ENCODE measurements around the gene SLC35E2B. TPM values are rescaled to one million over a fixed set of nuclear protein-coding genes. Genes with fewer than 3 reads are reported as not detected.
A peak's percentile ranks its signal among the peaks of the same experiment; 100 is the strongest.
"Not testable (repeated sequence)": the region's sequence is repeated elsewhere in the genome, so short reads cannot be mapped to it uniquely, and the experiment has no call there.

The SLC35E2B gene
- total RNA-seq, 1 experiment from 2014 or later = 20.1 TPM

DNA sequence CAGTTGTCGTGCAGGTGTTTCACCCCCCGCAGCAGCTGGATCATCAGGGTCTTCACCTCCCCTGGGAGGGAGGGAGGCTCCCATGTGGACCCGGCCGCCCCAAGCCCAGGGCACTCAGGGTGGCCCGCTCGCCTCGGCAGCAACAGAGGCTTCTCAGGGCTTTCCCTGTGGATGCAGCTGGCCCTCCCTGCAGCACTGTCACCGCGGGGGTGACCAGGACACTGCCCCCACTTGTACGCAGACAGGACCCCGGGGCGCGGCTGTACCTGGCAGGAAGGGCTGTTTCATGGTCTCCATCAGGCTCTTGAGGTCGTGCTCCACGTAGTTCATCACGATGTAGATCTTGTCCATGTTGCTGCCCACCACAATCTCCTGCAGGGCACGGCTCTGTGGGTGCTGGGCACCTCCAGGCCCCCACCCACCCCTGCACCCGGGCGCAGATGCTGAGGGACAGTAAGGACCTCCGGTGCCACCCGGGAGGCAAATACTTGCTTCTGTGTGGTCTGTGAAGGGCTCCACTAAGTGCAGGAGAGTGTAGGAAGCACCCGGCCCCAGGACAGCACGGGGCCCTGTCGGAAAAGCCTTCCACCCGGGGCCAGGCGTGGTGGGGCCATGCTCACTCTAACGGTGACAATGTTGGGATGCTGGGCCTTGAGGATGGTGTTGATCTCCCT is 11.8 kb upstream of the SLC35E2B start:
- not testable (repeated sequence) for DNase-seq (ENCODE audit: extremely low read depth, low read depth)

DNA sequence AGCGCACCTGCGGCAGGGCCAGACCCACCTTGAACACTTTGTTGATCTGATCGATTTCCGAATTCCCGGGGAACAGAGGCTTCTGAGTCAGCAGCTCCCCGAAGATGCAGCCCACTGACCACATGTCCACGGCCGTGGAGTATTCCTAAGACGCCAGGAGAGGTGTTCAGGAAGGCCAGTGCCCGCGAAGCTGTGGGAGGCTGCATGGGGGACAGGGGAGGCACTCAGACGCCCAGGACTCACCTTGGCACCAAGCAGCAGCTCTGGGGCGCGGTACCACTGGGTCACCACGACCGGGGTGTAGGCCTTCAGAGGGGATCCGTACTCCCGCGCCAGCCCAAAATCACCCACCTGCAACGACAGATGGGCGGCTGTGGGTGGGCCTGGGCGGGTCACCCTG is 11.2 kb upstream of the SLC35E2B start:
- no peak for DNase-seq (ENCODE audit: extremely low read depth, low read depth)

DNA sequence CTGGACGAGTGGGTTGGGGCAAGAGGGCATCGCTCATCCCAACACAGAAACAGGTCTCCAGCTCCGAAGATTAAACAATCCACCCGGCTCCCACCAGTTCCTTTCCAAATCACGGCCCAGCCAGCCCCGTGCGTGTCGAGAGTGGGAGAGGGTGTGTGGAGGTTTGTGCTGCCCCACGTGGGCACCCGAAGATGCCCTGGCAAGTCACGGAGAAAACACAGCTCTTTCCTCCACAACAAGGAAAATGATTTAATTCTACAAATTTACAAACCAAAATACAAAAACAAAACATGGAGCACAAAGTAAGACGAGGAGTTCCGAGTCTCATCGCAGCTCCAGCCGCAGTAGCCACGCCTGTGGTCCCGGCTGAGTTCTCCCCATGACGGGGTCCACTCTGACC is 9.9 kb upstream of the SLC35E2B start:
- DNase-seq (ENCODE audit: extremely low read depth, low read depth) = not testable (repeated sequence)

DNA sequence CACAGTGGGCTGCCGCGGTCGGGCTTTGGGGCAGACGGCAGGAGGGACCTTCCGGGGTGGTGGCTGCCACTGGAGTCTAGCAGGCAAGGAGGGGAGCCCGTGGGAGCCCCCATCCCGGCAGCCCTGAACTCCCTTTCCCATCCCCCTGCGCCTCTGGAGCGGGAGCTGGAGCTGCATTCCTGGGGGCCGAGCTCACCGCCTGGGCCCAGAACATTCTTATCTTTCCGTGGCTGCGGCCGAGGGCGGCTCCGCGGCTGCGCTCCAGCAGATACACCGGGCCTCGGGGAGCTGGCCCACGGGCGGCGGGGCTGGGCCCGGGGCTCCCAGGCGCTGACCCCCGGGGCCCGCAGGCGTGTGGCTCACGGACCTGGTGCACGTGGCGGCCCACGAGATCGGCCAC is 8.0 kb upstream of the SLC35E2B start:
- DNase-seq (ENCODE audit: extremely low read depth, low read depth) = not testable (repeated sequence)

DNA sequence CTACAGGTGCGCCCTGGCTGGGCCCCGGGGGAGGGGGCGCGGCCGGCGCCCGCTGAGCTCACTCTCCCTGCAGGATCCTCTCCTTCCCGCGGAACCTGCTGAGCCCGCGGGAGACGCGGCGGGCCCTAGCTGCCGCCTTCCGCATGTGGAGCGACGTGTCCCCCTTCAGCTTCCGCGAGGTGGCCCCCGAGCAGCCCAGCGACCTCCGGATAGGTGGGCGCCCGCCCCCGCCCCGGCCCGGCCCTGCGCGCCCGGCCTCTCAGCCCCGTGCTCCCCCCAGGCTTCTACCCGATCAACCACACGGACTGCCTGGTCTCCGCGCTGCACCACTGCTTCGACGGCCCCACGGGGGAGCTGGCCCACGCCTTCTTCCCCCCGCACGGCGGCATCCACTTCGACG is 7.5 kb upstream of the SLC35E2B start:
- not testable (repeated sequence) for DNase-seq (ENCODE audit: extremely low read depth, low read depth)

DNA sequence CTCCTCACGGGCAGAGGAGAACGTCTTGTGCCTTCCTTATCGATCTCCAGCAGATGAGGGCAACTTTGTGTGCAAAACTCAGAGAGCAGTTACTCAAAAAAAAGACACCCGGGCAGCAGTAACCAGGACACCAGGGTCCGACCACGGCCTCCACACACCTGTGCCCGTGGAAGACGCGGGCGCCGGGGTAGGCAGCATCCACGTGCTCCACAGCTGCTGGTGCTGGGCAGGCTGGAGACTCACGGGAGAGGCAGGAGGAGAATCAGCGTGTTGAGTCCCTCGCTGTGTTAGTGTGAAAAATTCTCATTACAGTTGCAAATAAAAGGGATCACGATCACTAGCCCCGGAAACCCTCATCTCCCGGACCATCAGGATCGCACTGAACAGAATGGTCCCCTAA is 6.5 kb upstream of the SLC35E2B start:
- not testable (repeated sequence) for DNase-seq (ENCODE audit: extremely low read depth, low read depth)

DNA sequence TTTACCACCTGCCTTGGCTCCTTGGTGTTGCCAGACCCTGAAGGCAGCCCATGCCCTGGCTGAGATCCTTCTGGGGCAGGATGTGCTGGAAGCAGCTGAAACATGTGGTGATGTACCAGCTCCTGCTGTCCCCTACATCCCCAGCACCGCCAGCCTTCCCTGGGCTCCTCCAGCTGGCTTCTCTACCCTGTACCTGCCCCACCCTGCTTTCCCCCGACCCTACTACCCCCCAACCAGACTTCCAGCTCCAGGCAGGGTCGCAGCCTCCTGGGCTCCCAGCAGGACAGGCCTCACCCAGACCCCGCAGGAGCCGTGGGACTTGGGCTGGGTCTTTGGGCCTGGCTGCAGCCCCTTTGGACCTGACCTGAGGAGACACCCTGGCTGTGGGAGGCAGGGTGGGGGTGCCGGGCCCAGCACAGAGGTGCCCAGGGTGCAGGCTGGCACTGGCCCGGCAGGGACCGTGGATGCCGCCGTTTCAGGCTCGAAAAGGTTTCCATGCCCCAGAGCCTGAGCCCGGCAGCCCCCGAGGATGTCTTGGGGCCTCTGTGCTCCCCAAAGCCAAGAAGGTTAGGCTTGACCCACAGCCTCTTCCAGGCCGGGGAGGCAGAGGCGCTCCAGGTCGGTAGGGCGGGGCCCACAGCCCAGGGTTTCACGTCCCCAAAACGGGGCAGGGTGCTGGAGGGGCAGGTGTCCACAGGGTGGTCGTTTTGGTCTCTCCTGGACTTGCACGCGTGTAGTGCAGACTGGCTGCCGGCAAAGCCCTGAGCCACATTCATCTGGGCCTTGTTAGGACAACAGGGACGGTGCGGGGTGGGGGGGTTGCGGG is 5.0 kb upstream of the SLC35E2B start:
- not testable (repeated sequence) for DNase-seq (ENCODE audit: extremely low read depth, low read depth)

DNA sequence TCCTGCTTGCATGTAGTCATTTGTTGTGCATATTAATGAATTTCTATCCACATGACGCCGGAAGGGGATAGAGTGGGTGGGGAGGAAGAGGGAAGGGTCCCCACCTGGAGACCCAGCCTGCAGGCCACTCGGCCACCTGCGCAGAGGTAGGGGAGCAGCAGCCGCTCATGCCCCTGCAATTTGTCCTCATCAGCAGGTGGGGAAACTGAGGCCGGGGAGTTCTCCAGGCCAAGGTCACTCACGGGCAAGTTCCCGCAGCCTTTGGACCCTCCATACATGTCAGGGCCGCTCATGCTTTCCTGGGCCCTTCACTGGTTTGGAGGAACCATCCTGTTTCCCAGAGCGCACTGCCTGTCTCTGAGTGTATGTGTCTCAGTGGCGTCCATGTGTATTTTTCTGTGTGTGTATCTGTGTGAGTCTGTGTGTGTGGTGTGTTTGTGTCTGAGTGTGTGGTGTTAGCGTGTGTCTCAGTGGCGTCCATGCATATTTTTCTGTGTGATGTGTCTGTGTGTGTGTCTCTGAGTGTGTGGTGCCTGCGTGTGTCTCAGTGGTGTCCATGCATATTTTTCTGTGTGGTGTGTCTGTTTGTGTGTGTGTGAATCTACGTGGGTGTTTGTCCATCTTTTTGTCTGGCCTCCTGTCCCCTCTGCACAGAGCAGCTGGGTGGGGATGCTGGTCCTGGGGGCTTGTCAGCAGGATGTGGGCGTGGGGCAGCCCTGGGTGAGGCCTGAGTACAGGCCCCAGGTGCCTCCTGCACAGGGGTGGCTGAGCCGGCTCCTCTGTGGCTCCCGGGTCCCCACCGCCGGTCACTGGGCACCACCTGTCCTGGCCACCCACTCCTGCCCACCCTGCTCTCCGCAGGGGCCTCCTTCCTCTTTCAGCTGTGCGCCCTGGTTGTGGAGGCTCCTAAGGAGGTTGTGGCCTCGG is 4.1 kb upstream of the SLC35E2B start:
- not testable (repeated sequence) for DNase-seq (ENCODE audit: extremely low read depth, low read depth)

DNA sequence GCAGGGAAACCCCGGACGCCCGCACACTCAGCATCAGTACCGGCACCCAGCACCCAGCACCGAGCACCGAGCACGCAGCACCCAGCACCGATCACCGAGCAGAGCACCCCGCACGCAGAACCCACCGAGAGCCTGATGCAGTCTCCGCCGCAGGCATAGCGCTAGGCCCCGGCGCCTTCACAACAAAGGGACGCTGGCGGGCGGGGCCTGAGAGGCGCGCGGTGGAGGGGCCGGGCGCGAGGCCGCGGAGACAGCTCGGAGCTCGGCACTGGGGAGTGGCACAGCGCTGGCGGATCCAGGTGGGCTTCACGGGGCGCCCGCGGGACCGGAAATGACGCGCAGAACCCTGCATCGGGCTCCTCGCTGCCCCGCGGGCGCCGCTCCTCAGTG is 276 bp downstream of the SLC35E2B start:
- DNase-seq (ENCODE audit: extremely low read depth, low read depth) = peak; percentile 51

DNA sequence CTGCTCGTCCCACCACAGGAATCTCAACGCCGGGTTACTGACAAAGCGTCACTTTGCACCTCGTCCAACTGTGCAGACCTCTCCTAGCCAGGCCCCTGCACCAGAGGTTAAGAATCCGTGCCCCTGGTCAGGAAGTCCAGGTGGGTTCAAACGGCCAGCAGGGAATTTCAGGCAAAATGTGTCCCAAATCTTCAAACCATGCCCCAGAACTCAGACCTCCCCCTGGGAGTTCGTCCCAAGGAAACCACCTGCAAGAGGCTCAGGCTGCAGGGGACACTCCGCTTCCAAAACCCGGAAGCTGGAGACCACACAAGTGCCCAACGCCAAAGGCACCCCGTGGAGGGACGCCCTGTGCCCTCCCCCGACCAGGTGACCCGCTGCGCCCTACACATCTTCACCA is 1.2 kb downstream of the SLC35E2B start:
- not testable (repeated sequence) for DNase-seq (ENCODE audit: extremely low read depth, low read depth)

DNA sequence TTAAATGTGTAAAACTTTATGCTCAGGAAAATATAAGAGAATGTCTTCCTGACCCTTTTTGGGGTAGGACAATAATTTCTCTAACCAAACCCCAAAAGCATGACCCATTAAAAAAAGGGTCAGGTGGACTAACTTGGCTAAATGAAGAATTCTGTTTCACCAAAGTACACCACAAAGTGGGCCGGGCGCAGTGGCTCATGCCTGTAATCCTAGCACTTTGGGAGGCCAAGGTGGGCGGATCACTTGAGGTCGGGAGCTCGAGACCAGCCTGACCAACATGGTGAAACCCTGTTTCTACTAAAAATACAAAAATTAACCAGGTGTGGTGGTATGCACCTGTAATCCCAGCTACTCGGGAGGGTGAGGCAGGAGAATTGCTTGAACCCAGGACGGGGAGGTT is 3.1 kb downstream of the SLC35E2B start:
- DNase-seq (ENCODE audit: extremely low read depth, low read depth) = not testable (repeated sequence)

DNA sequence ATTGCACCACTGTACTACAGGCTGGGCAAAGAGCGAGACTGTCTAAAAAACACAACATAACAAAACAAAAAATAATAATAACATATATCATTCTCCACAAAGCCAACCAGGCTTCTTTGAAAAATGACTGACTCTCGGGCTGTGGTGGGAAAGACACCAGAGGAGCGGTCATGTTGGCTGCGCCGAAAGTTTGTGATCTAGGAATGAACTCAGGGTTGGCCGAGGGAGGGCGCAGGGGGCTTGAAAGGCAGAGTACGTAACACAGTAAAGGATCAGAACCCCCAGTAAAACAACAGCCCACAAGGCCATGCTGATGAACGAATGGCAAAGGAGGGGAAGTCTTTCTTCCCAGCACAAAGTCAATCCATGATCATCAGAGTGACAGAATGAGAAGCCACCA is 4.7 kb downstream of the SLC35E2B start:
- DNase-seq (ENCODE audit: extremely low read depth, low read depth) = no peak

DNA sequence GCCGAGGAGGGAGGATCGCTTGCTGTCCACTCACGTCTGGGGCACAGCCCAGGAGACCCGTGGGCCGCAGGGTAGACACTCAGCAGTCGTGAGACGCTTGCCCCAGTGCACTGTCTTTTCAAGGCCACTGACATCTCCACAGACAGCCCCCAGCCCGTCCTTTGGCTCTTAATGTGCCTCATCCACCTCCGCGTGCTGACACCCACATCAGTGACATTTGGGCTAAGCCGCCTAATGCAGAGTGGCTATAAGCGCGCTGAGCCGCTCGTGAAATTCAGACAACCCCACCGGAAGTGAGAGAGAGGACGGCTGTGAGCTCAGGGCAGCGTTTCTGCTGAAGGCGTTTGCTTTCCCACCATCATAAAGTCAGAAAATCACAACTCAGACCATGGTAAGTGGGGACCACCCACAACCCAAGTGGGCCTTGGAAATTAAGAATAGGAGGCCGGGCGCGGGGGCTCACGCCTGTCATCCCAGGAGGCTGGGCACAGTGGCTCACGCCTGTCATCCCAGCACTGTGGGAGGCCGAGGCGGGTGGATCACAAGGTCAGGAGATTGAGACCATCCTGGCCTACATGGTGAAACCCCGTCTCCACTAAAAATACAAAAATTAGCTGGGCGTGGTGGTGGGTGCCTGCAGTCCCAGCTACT is 8.4 kb downstream of the SLC35E2B start:
- no peak for DNase-seq (ENCODE audit: extremely low read depth, low read depth)

DNA sequence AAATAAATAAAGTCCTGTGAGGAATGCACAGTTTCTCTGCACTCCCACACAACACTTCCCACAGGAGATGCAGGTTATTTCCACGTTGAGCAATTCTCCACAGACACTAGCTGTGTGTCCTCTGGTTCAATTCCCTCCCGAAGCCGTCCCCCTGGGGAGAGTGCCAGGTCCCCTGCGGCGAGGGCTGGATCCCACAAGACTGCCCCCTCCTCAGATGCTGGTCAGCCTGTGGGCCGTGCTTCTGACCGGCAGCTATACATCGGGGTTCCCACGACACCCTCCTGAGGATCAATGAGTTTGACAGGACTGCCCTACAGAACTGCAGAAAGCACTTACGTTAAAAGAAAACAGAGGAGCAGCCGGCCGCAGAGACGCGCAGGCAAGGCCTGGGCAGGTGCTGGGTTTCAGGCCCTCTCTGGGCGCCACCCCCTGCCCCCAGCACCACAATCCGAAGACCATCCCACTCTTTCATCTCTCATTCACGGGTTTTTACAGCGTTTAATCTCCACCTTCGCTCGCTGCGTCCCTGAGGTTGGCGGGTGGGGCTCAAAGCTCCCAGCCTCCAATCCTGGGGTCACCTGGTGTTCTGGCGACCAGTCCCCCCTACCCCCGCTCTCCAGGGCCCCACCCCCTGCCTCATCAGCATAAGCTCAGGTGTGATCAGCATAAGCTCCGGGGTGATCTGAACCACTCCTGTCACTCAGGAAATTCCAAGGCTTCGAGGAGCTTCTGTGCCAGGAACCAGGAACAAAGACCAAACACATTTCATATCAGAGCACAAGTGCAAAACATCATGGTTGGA is 9.3 kb downstream of the SLC35E2B start:
- DNase-seq (ENCODE audit: extremely low read depth, low read depth) = no peak

DNA sequence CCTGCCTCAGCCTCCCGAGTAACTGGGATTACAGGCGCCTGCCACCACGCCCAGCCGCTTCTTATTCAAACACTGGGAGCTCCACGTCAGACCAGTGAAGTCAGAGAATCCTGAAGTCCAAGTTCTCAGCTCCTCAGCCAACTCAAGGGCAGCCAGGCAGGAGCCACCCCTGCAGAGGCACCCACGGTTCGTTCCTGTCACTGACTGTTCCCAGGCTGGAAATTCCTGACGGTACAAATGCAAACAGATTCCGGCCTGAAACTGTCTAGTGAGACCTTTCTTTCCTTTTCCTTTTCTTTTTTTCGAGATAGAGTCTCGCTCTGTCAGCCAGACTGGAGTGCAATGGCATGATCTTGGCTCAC is 11.7 kb downstream of the SLC35E2B start:
- DNase-seq (ENCODE audit: extremely low read depth, low read depth) = no peak

DNA sequence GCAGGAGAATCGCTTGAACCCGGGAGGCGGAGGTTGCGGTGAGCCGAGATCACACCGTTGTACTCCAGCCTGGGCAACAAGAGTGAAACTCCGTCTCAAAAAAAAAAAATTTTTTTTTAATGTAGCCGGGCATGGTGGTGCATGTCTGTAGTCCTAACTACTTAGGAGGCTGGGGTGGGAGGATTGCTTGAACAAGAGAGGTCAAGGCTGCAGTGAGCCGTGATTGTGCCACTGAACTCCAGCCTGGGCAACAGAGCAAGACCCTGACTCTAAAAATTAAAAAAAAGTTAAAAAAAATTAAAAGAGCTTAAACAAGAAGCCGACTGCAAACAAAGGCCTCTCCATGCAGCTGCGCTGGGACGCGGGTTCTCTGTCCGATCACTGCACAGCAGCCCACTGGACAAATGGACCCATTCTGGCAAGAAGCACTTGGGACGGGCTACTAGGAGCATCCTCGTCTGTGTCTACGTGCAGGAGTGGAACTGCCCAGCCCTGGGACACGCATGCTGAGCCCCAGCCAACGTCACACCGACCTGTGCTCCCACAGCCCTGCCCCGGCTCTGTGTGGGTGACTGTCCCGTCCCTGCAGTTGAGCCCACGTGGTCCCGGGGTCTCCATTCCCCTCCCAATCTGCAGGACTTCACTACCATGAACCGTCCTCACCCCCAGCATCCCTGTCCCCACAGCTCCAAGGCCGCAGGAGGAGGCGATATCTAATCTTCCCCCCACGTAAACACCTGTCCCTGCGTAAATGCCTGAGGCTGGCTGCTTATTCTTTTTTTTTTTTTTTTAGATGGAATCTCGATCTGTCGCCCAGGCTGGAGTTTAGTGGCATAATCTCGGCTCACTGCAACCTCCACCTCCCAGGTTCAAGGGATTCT is 12.3 kb downstream of the SLC35E2B start:
- no peak for DNase-seq (ENCODE audit: extremely low read depth, low read depth)

DNA sequence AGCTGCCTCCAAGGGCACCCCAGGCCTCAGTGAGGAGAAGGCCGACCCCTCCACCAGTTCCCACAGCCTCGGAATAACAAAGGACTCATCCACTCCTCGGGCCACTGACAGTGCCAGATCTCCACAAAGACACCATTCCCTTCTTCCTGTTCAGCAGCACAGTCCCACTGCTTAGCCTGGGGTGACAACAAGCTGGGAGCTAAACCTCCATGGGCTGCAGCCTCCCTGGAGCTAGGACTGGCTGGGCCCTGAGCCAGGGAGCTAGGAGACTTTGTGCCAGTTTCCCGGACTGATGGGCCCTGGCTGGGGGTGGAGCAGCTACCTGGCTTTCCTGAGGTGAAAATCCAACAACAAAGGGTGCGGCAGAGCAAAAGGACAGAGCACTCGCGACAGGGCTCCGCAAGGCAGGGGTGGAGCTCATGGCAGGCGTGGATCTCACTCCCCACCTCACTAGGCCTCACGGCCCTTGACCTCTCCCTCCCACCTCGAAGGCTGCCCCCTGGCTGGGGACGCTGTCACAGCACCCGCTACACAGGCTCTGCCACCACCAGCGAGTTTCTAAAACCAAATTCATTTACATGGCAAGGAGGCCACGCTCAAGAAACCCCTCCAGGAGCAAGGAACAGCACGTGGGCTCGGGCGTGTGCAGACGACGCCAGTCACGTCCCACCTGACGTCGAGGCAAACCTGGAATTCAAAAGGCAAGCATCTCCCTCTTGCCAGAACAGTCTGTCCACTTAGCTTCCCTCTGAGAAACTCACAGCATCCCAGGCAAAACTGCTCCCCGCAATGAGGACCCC is 13.8 kb downstream of the SLC35E2B start:
- DNase-seq (ENCODE audit: extremely low read depth, low read depth) = no peak
